Neutrophil (primary cell): Measurements from ENCODE around the gene PEX3.

Experiments
- H3K27ac ChIP-seq: fragments of 200-600 bp; sonication (generic); 2 replicates; pipeline ENCODE4 v1.5.1; 2016; ENCODE audit warnings: mild to moderate bottlenecking, moderate library complexity
- H3K27me3 ChIP-seq: fragments of 200-600 bp; sonication (generic); 2 replicates; pipeline ENCODE4 v1.6.0; 2016; ENCODE audit warnings: mild to moderate bottlenecking
- H3K36me3 ChIP-seq: fragments of 200-600 bp; sonication (generic); 2 replicates; pipeline ENCODE4 v1.5.1; 2017
- H3K4me1 ChIP-seq, 2 experiments: fragments of 200-600 bp in 1 of 2; sonication (generic) in 1 of 2; 1 replicate in 1 of 2; 2 replicates in 1 of 2; pipeline versions ENCODE4 v1.5.1 to v1.6.1; 2013 to 2016; ENCODE audit warnings: low read depth in 1 of 2, low read length in 1 of 2, mild to moderate bottlenecking in 1 of 2, moderate library complexity in 1 of 2; ENCODE audit not compliant: control insufficient read depth in 1 of 2, insufficient read depth in 1 of 2
- H3K4me3 ChIP-seq, 2 experiments: fragments of 200-600 bp in 1 of 2; sonication (generic) in 1 of 2; 1 replicate in 1 of 2; 2 replicates in 1 of 2; pipeline ENCODE4 v1.5.1; 2013 to 2016; ENCODE audit warnings: low read depth in 1 of 2, low read length in 1 of 2, mild to moderate bottlenecking in 1 of 2, moderate library complexity in 1 of 2
- H3K9me3 ChIP-seq: fragments of 200-600 bp; sonication (generic); 2 replicates; pipeline ENCODE4 v1.5.1; 2016
- TF ChIP-seq, protein P1 (sequence below): fragments of 200-600 bp; sonication (generic); IDR thresholded peaks from 2 replicates; pipeline ENCODE4 v1.5.1; 2016; ENCODE audit warnings: antibody characterized with exemption

Gene PEX3

DNA sequence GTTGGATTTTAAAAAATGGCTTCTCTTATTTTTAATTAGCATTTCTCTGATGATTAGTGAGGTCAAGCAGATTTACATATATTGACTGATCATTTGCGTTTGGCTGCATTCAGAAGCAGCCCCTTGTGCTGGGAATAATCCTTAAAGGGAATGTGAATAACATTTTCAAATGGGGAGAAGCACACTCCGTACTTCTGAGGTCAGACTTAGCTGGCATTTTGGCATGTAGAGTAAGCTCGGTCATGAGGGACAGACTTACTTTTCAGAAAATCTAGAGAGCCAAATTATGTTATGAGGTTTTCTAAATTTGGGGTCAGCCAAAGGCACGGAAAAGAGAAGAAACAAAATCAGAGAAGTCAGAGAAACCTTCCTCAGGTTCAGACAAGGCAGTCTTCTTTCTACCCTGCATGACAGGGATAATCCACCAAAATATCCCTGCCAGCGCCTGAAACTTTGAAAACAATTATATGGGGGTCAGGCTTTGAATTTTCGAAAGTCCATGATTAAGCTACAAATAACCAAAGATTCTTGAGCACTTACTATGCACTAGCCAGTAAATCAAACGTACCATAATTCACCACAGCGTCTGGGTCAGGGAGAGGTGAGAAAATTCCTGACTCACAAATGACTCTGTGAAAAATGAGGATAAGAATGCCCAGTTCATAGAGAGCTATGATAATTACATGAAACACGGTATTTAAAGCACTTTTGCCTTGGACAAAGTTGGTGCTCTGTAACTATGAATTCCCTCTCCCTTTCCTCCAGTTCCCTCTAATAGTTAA is 45.0 kb upstream of the PEX3 start:
- H3K4me3 ChIP-seq = no peak overlapping the region
- H3K27me3 ChIP-seq = no peaks in the 10 kb centered on the region
- TF ChIP-seq, protein P1, sequence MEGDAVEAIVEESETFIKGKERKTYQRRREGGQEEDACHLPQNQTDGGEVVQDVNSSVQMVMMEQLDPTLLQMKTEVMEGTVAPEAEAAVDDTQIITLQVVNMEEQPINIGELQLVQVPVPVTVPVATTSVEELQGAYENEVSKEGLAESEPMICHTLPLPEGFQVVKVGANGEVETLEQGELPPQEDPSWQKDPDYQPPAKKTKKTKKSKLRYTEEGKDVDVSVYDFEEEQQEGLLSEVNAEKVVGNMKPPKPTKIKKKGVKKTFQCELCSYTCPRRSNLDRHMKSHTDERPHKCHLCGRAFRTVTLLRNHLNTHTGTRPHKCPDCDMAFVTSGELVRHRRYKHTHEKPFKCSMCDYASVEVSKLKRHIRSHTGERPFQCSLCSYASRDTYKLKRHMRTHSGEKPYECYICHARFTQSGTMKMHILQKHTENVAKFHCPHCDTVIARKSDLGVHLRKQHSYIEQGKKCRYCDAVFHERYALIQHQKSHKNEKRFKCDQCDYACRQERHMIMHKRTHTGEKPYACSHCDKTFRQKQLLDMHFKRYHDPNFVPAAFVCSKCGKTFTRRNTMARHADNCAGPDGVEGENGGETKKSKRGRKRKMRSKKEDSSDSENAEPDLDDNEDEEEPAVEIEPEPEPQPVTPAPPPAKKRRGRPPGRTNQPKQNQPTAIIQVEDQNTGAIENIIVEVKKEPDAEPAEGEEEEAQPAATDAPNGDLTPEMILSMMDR = no peak
- H3K36me3 ChIP-seq = no peaks in the 10 kb centered on the region
- no peaks in the 10 kb centered on the region for H3K9me3 ChIP-seq
- H3K4me1 ChIP-seq = peaks cover 0 to 3% of the 10 kb centered on the region in 2 experiments
- H3K27ac ChIP-seq = no peak overlapping the region

DNA sequence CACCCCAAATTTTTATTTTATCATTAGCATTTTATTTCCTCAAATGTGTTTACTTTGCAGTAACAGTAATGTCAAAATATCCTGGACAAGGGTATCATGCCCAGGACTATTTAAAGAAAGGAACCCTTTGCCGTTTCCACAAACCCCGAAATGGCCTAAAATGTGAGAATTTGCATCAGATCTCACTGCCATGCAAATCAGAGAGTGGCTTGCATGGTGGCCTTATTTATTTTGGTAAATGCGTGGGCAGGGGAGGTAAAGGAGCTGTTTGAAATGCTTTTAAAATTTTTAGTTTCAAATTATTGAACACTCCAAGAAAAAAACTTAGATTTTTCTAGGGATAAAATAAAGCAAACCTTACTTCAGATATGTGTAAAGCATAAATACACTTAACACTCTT is 43.9 kb upstream of the PEX3 start:
- TF ChIP-seq, protein P1 = no peak
- no peaks in the 10 kb centered on the region for H3K27me3 ChIP-seq
- no peak overlapping the region for H3K27ac ChIP-seq
- H3K9me3 ChIP-seq = no peaks in the 10 kb centered on the region
- H3K36me3 ChIP-seq = no peaks in the 10 kb centered on the region
- H3K4me1 ChIP-seq = no peaks in the 10 kb centered on the region
- H3K4me3 ChIP-seq = no peak overlapping the region

DNA sequence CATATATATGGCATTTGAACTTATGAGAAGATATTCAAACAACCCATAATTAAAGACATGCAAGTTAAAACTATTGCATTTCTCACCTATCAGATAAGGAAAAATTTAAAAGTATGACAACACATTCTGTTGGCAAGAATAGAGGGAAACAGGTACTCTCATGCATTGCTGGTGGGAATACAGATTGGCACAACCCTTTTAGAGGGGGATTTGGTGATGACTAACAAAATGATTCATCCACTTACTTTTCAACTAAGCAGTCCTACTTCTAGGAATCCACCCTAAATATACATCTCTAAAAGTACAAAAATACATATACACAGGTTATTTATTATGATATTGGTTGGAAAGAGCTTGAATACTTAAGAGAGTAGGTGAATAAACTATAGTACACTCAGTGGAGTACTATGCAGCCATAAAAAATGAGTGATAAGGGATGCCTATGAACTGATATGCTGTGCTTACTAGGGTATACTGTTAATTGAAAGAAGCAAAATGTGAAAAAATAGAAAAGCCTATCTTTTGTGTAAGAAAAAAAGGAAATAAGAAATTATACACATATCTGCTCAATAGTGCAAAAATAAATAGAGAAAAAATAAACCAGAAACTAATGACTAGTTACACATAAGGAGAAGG is 42.3 kb upstream of the PEX3 start:
- TF ChIP-seq, protein P1 = no peak
- Histone ChIP-seq H3K4me1 (no peaks in the 10 kb centered on the region), H3K4me3 (no peak overlapping the region), H3K27ac (no peak overlapping the region), H3K27me3 (no peaks in the 10 kb centered on the region), H3K9me3 (no peaks in the 10 kb centered on the region), H3K36me3 (no peaks in the 10 kb centered on the region)

DNA sequence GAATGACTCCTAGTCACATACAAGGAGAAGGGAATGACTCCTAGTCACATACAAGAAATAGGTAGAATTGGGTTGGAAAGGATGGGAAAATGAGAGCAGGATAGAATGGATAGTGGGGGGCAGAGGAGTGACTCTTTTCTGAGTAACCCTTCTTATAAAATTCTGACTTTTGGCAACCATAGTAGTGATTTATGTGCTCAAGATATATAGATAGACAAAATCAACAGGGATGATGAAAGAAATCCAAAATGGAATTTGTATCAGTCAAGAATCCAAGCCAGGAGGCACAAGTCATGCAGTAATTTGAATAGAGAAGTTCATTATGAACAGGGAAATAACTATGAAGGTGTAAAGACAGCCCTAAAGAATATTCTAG is 41.8 kb upstream of the PEX3 start:
- Histone ChIP-seq H3K27me3 (no peaks in the 10 kb centered on the region), H3K36me3 (no peaks in the 10 kb centered on the region), H3K27ac (no peak overlapping the region), H3K9me3 (no peaks in the 10 kb centered on the region), H3K4me1 (no peaks in the 10 kb centered on the region), H3K4me3 (no peak overlapping the region)
- TF ChIP-seq, protein P1 = no peak

DNA sequence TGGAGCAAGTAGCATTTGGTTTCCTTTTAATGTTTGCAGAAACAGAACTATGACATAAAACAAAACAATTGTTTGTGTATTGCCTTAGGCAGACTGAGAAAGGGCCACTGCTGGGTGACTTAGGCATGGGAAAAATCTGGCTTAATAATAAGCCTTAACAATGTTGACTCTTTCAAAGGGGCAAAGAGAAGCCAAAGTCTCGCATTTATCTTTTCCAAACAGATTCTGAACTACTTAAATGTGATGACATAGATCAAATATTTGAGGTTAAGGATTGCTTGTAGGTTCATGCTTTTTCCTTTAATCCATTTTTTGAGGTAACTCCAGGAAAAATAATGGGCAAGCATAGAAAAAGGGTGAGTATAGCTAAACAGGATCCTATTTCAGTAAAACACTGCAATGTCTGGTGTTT is 39.7 kb upstream of the PEX3 start:
- no peaks in the 10 kb centered on the region for H3K4me1 ChIP-seq
- no peaks in the 10 kb centered on the region for H3K9me3 ChIP-seq
- no peaks in the 10 kb centered on the region for H3K36me3 ChIP-seq
- H3K27me3 ChIP-seq = no peaks in the 10 kb centered on the region
- no peak overlapping the region for H3K27ac ChIP-seq
- H3K4me3 ChIP-seq = no peak overlapping the region
- TF ChIP-seq, protein P1 = no peak
